Type B pancreatic cell (in vitro differentiated cells): Measurements from ENCODE around the gene ADAM17. TPM values are rescaled to one million over a fixed set of nuclear protein-coding genes. Genes with fewer than 3 reads are reported as not detected.
"Not testable (repeated sequence)": the region's sequence is repeated elsewhere in the genome, so short reads cannot be mapped to it uniquely, and the experiment has no call there.

Experiments
- DNase-seq: peaks from one replicate; pipeline ENCODE4 v3.0.0; 2021; ENCODE audit warnings: mixed read lengths; ENCODE audit not compliant: unreplicated experiment; ENCODE audit errors: extremely low spot score
- H3K27ac Mint-ChIP-seq: 2 replicates; pipeline ENCODE4 v1.8.0; 2021; ENCODE audit warnings: mild to moderate bottlenecking, mixed read lengths
- H3K27me3 Mint-ChIP-seq: 2 replicates; pipeline ENCODE4 v1.8.0; 2021; ENCODE audit warnings: mixed read lengths
- H3K36me3 Mint-ChIP-seq: 2 replicates; pipeline ENCODE4 v1.8.0; 2021; ENCODE audit warnings: mixed read lengths
- H3K4me1 Mint-ChIP-seq: one replicate; pipeline ENCODE4 v1.8.0; 2021; ENCODE audit warnings: mixed read lengths; ENCODE audit not compliant: unreplicated experiment
- H3K4me3 Mint-ChIP-seq: 2 replicates; pipeline ENCODE4 v1.8.0; 2021; ENCODE audit warnings: mild to moderate bottlenecking, mixed read lengths
- H3K9me3 Mint-ChIP-seq: 2 replicates; pipeline ENCODE4 v1.8.0; 2021; ENCODE audit warnings: mixed read lengths
- total RNA-seq: library from RNA; stranded (reverse); gene quantifications from 2 replicates; pipeline ENCODE4 v1.2.1, GENCODE V29; 2021; ENCODE audit warnings: low replicate concordance
- TF ChIP-seq, protein P1 (sequence below): fragments of 200-600 bp; sonication (generic); conservative IDR thresholded peaks from 2 replicates; pipeline ENCODE4 v1.5.0; 2021; ENCODE audit warnings: antibody characterized with exemption, mild to moderate bottlenecking

Gene ADAM17
- total RNA-seq, 1 donor from 2014 or later, result 37.6 TPM

DNA sequence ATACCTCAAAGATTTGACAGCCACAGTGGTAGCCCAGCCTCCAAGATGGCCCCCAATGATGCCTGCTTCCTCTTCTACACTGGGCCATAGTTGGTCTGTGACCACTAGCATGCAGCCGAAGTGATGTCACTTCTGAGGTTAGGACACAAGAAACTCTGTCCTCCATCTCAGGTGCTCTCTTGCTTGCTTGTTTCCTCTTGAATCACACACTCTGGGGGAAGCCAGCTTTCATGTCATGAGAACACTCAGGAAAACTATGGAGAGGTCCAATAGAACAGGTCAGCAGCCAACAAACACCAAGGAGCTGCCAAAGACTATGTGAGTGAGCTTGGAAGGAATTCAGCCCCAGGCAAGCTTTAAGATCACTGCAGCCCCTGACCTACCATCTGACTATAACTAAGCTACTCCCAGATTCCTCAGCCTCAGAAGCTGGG, 3.3 kb upstream of the ADAM17 start:
- TF ChIP-seq, protein P1, sequence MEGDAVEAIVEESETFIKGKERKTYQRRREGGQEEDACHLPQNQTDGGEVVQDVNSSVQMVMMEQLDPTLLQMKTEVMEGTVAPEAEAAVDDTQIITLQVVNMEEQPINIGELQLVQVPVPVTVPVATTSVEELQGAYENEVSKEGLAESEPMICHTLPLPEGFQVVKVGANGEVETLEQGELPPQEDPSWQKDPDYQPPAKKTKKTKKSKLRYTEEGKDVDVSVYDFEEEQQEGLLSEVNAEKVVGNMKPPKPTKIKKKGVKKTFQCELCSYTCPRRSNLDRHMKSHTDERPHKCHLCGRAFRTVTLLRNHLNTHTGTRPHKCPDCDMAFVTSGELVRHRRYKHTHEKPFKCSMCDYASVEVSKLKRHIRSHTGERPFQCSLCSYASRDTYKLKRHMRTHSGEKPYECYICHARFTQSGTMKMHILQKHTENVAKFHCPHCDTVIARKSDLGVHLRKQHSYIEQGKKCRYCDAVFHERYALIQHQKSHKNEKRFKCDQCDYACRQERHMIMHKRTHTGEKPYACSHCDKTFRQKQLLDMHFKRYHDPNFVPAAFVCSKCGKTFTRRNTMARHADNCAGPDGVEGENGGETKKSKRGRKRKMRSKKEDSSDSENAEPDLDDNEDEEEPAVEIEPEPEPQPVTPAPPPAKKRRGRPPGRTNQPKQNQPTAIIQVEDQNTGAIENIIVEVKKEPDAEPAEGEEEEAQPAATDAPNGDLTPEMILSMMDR, result no peak
- Mint-ChIP-seq H3K9me3 (no peaks in the 10 kb centered on the region), H3K36me3 (peaks cover 8% of the 10 kb centered on the region), H3K27me3 (no peaks in the 10 kb centered on the region), H3K4me3 (peak overlapping the region; percentile 82), H3K27ac (peak overlapping the region; percentile 86), H3K4me1 (peaks cover 40% of the 10 kb centered on the region)
- no peak for DNase-seq

DNA sequence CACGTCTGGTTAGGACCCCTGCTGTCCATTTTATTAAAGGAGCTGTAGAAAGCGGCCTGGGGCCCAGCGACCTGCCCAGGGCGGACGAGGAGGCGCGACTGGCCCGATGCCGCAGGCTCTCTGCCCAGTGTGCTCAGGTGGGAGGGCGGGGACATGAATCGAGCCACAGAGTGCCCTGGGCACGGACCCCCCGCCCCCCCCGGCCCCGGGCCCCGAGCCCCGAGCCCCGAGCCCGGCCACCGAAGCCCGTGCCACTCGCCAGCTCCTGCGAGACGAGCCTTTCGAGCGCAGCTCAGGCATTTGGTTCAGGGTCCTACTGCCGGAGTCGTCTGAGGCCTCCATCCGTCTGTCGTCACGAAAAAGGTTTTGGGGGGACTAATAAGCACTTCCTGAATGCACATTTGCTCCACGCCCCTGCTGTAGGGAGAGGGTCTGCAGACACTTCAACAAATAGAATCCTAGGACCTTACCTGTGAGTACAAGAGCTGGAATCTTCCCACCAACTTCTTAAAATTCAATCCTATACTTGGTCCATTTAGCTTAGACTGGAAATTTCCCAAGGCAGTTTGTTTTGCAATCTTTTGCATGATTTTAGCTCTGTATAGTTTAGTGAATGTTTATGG, 602 bp upstream of the ADAM17 start:
- no peak for DNase-seq
- no peaks in the 10 kb centered on the region for H3K27me3 Mint-ChIP-seq
- H3K4me3 Mint-ChIP-seq, result peak overlapping the region; percentile 98
- H3K27ac Mint-ChIP-seq, result peak overlapping the region; percentile 99
- peaks cover 44% of the 10 kb centered on the region for H3K4me1 Mint-ChIP-seq
- H3K36me3 Mint-ChIP-seq, result peaks cover 4% of the 10 kb centered on the region
- H3K9me3 Mint-ChIP-seq, result no peaks in the 10 kb centered on the region
- TF ChIP-seq, protein P1, result no peak

DNA sequence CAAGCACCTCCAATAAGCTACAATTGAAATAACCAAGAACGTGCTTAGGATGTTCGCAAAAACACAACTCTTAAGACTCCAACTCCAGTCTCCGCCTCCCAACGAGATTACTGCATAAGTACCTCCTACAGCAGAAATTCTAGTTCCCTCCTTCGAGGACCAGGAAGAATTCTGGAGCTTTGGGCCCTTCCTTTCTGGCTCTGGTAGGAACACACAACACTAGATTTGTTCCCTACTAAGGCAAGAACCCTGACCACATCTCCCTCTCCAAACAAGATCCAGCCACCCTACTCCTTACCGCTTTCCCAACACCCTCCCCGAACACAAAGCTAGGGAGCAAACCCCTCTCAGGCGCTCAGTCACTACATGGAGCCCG, 721 bp downstream of the ADAM17 start:
- no peak for DNase-seq
- H3K27ac Mint-ChIP-seq, result peak overlapping the region; percentile 99
- H3K4me3 Mint-ChIP-seq, result peak overlapping the region; percentile 98
- TF ChIP-seq, protein P1, result no peak
- peaks cover 38% of the 10 kb centered on the region for H3K4me1 Mint-ChIP-seq
- peaks cover 4% of the 10 kb centered on the region for H3K36me3 Mint-ChIP-seq
- no peaks in the 10 kb centered on the region for H3K27me3 Mint-ChIP-seq
- H3K9me3 Mint-ChIP-seq, result no peaks in the 10 kb centered on the region

GRCh38 chr2:9552219-9553178, 3.1 kb downstream of the ADAM17 start:
- Mint-ChIP-seq H3K9me3 (no peaks in the 10 kb centered on the region), H3K4me1 (peaks cover 34% of the 10 kb centered on the region), H3K4me3 (peak overlapping the region; percentile 56), H3K27ac (peak overlapping the region; percentile 76), H3K27me3 (no peaks in the 10 kb centered on the region), H3K36me3 (no peaks in the 10 kb centered on the region)
- TF ChIP-seq, protein P1, result no peak
- DNase-seq, result no peak

- not testable (repeated sequence) for DNase-seq, H3K27ac Mint-ChIP-seq, H3K36me3 Mint-ChIP-seq, H3K4me3 Mint-ChIP-seq, H3K9me3 Mint-ChIP-seq, H3K27me3 Mint-ChIP-seq
- H3K4me1 Mint-ChIP-seq, result peaks cover 39% of the 10 kb centered on the region
Measured at GRCh38 chr2:9550859-9551391, 4.7 kb downstream of the ADAM17 start.

GRCh38 chr2:9549420-9549819, 6.2 kb downstream of the ADAM17 start:
- peaks cover 4% of the 10 kb centered on the region for H3K36me3 Mint-ChIP-seq
- TF ChIP-seq, protein P1, result no peak
- H3K4me1 Mint-ChIP-seq, result peaks cover 38% of the 10 kb centered on the region
- H3K4me3 Mint-ChIP-seq, result no peak overlapping the region
- no peak overlapping the region for H3K27ac Mint-ChIP-seq
- H3K9me3 Mint-ChIP-seq, result no peaks in the 10 kb centered on the region
- H3K27me3 Mint-ChIP-seq, result no peaks in the 10 kb centered on the region
- DNase-seq, result no peak
